ENCODE results near the gene NUMBL. TPM values are rescaled to one million over a fixed set of nuclear protein-coding genes. Genes with fewer than 3 reads are reported as not detected.

Gene NUMBL
- total RNA-seq, 2 experiments from 2014 or later = 4.9 to 8.9 TPM

DNA sequence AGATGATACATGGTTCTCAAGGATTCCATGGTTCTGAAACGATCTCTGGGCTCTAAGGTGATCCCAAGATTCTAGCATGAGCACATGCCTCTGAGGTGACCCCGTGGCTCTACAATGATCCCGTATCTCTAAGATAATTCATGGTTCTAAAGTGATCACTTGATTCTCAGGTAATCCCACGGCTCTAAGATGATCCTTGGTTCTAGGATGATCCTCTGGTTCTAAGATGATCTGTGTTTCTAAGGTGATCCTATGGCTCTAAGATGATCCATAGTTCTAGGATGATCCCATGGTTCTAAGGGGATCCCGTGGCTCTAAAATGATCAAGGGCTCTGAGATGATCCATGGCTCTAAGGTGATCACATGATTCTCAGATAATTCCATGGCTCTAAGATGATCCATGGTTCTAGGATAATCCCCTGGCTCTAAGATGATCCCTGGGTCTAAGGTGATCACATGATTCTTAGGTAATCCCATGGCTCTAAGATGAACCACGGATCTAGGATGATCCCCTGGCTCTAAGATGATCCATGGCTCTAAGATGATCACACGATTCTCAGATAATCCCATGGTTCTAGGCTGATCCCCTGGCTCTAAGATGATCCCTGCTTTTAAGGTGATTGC lies 21.3 kb downstream of the NUMBL start:
- Histone ChIP-seq H4K20me1 (ENCODE audit: insufficient read depth, low read length) (no peaks in the 10 kb centered on the region), H3K9me2 (ENCODE audit: insufficient read depth, low read length) (no peaks in the 10 kb centered on the region), H3K4me2 (ENCODE audit: low read length) (no peak overlapping the region), H3K36me3 (ENCODE audit: insufficient read depth, low read length) (0 out of 2 replicates have a peak, but pooled peaks cover 10% of the 10 kb centered on the region), H2AFZ (ENCODE audit: low read length) (no peak overlapping the region), H3K9me3 (ENCODE audit: low read length) (no peaks in the 10 kb centered on the region), H3K4me1 (ENCODE audit: insufficient read depth, low read length, poor library complexity, severe bottlenecking) (no peaks in the 10 kb centered on the region), H3K79me2 (ENCODE audit: insufficient read depth, low read depth, low read length) (no peaks in the 10 kb centered on the region), H3K27ac (ENCODE audit: low read depth, low read length, poor library complexity, severe bottlenecking) (no peak overlapping the region), H3K4me3 (ENCODE audit: low read depth, low read length, poor library complexity, severe bottlenecking) (no peak overlapping the region)
- intact Hi-C loops (cut with micrococcal nuclease; ENCODE audit: unreplicated experiment) = no loop called here
- POLR2A ChIA-PET = no interaction called here
- no peak for DNase-seq (ENCODE audit: low spot score)
- no TSS peak for BruUV-seq (replicated peaks)
- CTCF ChIA-PET (ENCODE audit: unreplicated experiment) = no interaction called here
- TF ChIP-seq EZH2phosphoT487 (IDR thresholded peaks at IDR 0.05; ENCODE audit: borderline replicate concordance, low read depth, low read length) = no peak
- TF ChIP-seq, protein P1, sequence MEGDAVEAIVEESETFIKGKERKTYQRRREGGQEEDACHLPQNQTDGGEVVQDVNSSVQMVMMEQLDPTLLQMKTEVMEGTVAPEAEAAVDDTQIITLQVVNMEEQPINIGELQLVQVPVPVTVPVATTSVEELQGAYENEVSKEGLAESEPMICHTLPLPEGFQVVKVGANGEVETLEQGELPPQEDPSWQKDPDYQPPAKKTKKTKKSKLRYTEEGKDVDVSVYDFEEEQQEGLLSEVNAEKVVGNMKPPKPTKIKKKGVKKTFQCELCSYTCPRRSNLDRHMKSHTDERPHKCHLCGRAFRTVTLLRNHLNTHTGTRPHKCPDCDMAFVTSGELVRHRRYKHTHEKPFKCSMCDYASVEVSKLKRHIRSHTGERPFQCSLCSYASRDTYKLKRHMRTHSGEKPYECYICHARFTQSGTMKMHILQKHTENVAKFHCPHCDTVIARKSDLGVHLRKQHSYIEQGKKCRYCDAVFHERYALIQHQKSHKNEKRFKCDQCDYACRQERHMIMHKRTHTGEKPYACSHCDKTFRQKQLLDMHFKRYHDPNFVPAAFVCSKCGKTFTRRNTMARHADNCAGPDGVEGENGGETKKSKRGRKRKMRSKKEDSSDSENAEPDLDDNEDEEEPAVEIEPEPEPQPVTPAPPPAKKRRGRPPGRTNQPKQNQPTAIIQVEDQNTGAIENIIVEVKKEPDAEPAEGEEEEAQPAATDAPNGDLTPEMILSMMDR (conservative IDR thresholded peaks at IDR 0.05; ENCODE audit: low read length) = no peak

DNA sequence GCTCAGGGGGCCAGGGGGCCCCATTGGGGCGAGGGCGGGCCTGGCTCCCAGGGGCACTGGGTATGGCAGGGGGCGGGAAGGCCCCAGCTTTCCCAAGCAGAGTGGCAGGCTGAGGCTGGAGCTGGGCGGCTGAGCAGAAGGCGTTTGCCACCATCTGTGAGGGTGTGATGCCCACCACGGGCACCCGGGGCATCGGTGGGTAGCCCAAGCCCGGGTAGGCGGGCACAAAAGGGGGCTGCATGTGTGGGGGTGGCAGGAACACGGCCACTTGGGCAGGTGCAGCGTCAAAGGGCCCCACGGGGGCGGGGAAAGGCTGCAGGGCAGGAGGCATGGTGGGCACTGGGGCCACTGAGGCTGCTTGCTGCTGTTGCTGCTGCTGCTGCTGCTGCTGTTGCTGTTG lies 22.8 kb downstream of the NUMBL start:
- no TSS peak for BruUV-seq (replicated peaks)
- CTCF ChIA-PET (ENCODE audit: unreplicated experiment) = no interaction called here
- DNase-seq (ENCODE audit: low spot score) = no peak

More for the DNA sequence above, 22.8 kb downstream of the NUMBL start:
- no peaks in the 10 kb centered on the region for H3K79me2 ChIP-seq (ENCODE audit: insufficient read depth, low read depth, low read length)
- TF ChIP-seq EZH2phosphoT487 (IDR thresholded peaks at IDR 0.05; ENCODE audit: borderline replicate concordance, low read depth, low read length) = no peak
- TF ChIP-seq, protein P1 (conservative IDR thresholded peaks at IDR 0.05; ENCODE audit: low read length) = no peak
- no peak overlapping the region for H3K4me3 ChIP-seq (ENCODE audit: low read depth, low read length, poor library complexity, severe bottlenecking)
- H2AFZ ChIP-seq (ENCODE audit: low read length) = no peak overlapping the region
- H4K20me1 ChIP-seq (ENCODE audit: insufficient read depth, low read length) = no peaks in the 10 kb centered on the region
- H3K4me1 ChIP-seq (ENCODE audit: insufficient read depth, low read length, poor library complexity, severe bottlenecking) = peaks cover 8% of the 10 kb centered on the region
- no peak overlapping the region for H3K4me2 ChIP-seq (ENCODE audit: low read length)
- intact Hi-C loops (cut with micrococcal nuclease; ENCODE audit: unreplicated experiment) = no loop called here
- H3K27ac ChIP-seq (ENCODE audit: low read depth, low read length, poor library complexity, severe bottlenecking) = no peak overlapping the region
- H3K9me2 ChIP-seq (ENCODE audit: insufficient read depth, low read length) = no peaks in the 10 kb centered on the region
- no peaks in the 10 kb centered on the region for H3K9me3 ChIP-seq (ENCODE audit: low read length)
- H3K36me3 ChIP-seq (ENCODE audit: insufficient read depth, low read length) = 0 out of 2 replicates have a peak, but pooled peaks cover 10% of the 10 kb centered on the region
- POLR2A ChIA-PET = no interaction called here
